Osteoblast (primary cell): ENCODE results near the gene ABCC5. TPM values are rescaled to one million over a fixed set of nuclear protein-coding genes. Genes with fewer than 3 reads are reported as not detected.

Experiments
- DNase-seq: peaks from one replicate; pipeline ENCODE4 v3.0.0; 2011; ENCODE audit warnings: low spot score, mixed read lengths; ENCODE audit not compliant: insufficient read length; ENCODE audit errors: missing footprints
- H2AFZ ChIP-seq: 2 replicates; pipeline ENCODE4 v1.6.0; 2011; ENCODE audit warnings: mild to moderate bottlenecking, low read length
- H3K27ac ChIP-seq: 2 replicates; pipeline ENCODE4 v1.5.1; 2011; ENCODE audit warnings: mild to moderate bottlenecking, low read depth, low read length, moderate library complexity
- H3K27me3 ChIP-seq: 2 replicates; pipeline ENCODE4 v1.6.0; 2012; ENCODE audit warnings: mild to moderate bottlenecking, control low read depth, inconsistent platforms, low read length, moderate library complexity; ENCODE audit not compliant: insufficient read depth
- H3K36me3 ChIP-seq: 2 replicates; pipeline ENCODE4 v1.5.1; 2011; ENCODE audit warnings: mild to moderate bottlenecking, low read length, control low read depth, moderate library complexity; ENCODE audit not compliant: insufficient read depth
- H3K4me1 ChIP-seq: 2 replicates; pipeline ENCODE4 v1.5.1; 2011; ENCODE audit warnings: mild to moderate bottlenecking, low read length, control low read depth, moderate library complexity; ENCODE audit not compliant: insufficient read depth
- H3K4me2 ChIP-seq: 2 replicates; pipeline ENCODE4 v1.6.0; 2011; ENCODE audit warnings: mild to moderate bottlenecking, low read length; ENCODE audit not compliant: insufficient read depth
- H3K4me3 ChIP-seq: fragments of 200-600 bp; sonication (generic); 3 replicates; pipeline ENCODE4 v1.5.1; 2012; ENCODE audit warnings: mild to moderate bottlenecking, low read length, inconsistent platforms; ENCODE audit not compliant: insufficient read depth
- H3K79me2 ChIP-seq: 2 replicates; pipeline ENCODE4 v1.6.0; 2012; ENCODE audit warnings: mild to moderate bottlenecking, low read length, control low read depth, inconsistent platforms; ENCODE audit not compliant: insufficient read depth
- H3K9me3 ChIP-seq: 2 replicates; pipeline ENCODE4 v1.5.1; 2011; ENCODE audit warnings: low read depth, low read length, control low read depth
- H4K20me1 ChIP-seq: 2 replicates; pipeline ENCODE4 v1.6.0; 2012; ENCODE audit warnings: mild to moderate bottlenecking, low read length, control low read depth; ENCODE audit not compliant: insufficient read depth
- CTCF ChIP-seq: IDR thresholded peaks from 2 replicates; pipeline ENCODE4 v1.5.1; 2011; ENCODE audit warnings: mild to moderate bottlenecking, low read depth, low read length, moderate library complexity; ENCODE audit errors: extremely low read depth
- total RNA-seq: library from RNA; depleted of rRNA; stranded (reverse); fragments of >200 nt; gene quantifications from 2 replicates; pipeline ENCODE4 v1.2.3, GENCODE V29; 2012

The ABCC5 gene
- total RNA-seq, 1 donor, result 19.2 TPM

GRCh38 chr3:184022323-184022722, 4.6 kb upstream of the ABCC5 start:
- H3K36me3 ChIP-seq, result no peaks in the 10 kb centered on the region
- H3K9me3 ChIP-seq, result no peaks in the 10 kb centered on the region
- H3K4me3 ChIP-seq, result no peak overlapping the region
- no peak overlapping the region for H2AFZ ChIP-seq
- H4K20me1 ChIP-seq, result no peaks in the 10 kb centered on the region
- no peak overlapping the region for H3K4me2 ChIP-seq
- no peak overlapping the region for H3K27ac ChIP-seq
- no peak for DNase-seq
- H3K4me1 ChIP-seq, result no peaks in the 10 kb centered on the region
- H3K27me3 ChIP-seq, result no peaks in the 10 kb centered on the region
- no peaks in the 10 kb centered on the region for H3K79me2 ChIP-seq
- no peak for TF ChIP-seq CTCF

- peak overlapping the region; percentile 100 for H2AFZ ChIP-seq
- H3K4me2 ChIP-seq, result peak overlapping the region; percentile 100
- peaks cover 24% of the 10 kb centered on the region for H3K79me2 ChIP-seq
- H3K27ac ChIP-seq, result peak overlapping the region; percentile 49
- H3K9me3 ChIP-seq, result no peaks in the 10 kb centered on the region
- TF ChIP-seq CTCF, result no peak
- H3K27me3 ChIP-seq, result no peaks in the 10 kb centered on the region
- H3K36me3 ChIP-seq, result peaks cover 4% of the 10 kb centered on the region
- peaks cover 13% of the 10 kb centered on the region for H3K4me1 ChIP-seq
- no peak for DNase-seq
- peak overlapping the region; percentile 91 for H3K4me3 ChIP-seq
- peaks cover 4% of the 10 kb centered on the region for H4K20me1 ChIP-seq
Observed at GRCh38 chr3:184018424-184018973, 815 bp upstream of the ABCC5 start.

- peaks cover 24% of the 10 kb centered on the region for H3K79me2 ChIP-seq
Observed at GRCh38 chr3:184016811-184017671, 643 bp downstream of the ABCC5 start.

More at GRCh38 chr3:184016811-184017671, 643 bp downstream of the ABCC5 start:
- H3K4me2 ChIP-seq, result peak overlapping the region; percentile 100
- H3K36me3 ChIP-seq, result peaks cover 4% of the 10 kb centered on the region
- peak overlapping the region; percentile 100 for H2AFZ ChIP-seq
- no peaks in the 10 kb centered on the region for H3K27me3 ChIP-seq
- DNase-seq, result peak; percentile 96
- H3K9me3 ChIP-seq, result no peaks in the 10 kb centered on the region
- H3K4me3 ChIP-seq, result peak overlapping the region; percentile 91
- H3K4me1 ChIP-seq, result peaks cover 13% of the 10 kb centered on the region
- H4K20me1 ChIP-seq, result peaks cover 4% of the 10 kb centered on the region
- no peak overlapping the region for H3K27ac ChIP-seq
- TF ChIP-seq CTCF, result peak; percentile 67
